Activated CD4-positive, alpha-beta T cell treated with anti-CD3 and anti-CD28 coated beads, Interleukin-2, amount 10 ng/mL, durations not matched to agents 24 days and 14 days (primary cell): ENCODE data around the gene LRRC7. TPM values are rescaled to one million over a fixed set of nuclear protein-coding genes. Genes with fewer than 3 reads are reported as not detected.

ENCODE experiments used
- DNase-seq: peaks from one replicate; pipeline ENCODE4 v3.0.0; 2022
- H3K27ac Mint-ChIP-seq: one replicate; pipeline ENCODE4 v1.8.0; 2022; ENCODE audit warnings: mild to moderate bottlenecking, mixed read lengths
- H3K27me3 Mint-ChIP-seq: one replicate; pipeline ENCODE4 v1.8.0; 2022; ENCODE audit warnings: mixed read lengths
- H3K36me3 Mint-ChIP-seq: one replicate; pipeline ENCODE4 v1.8.0; 2022; ENCODE audit warnings: low read depth, mild to moderate bottlenecking, mixed read lengths
- H3K4me1 Mint-ChIP-seq: one replicate; pipeline ENCODE4 v1.8.0; 2021; ENCODE audit warnings: mixed read lengths
- H3K4me3 Mint-ChIP-seq: one replicate; pipeline ENCODE4 v1.8.0; 2022; ENCODE audit warnings: mild to moderate bottlenecking, moderate library complexity, mixed read lengths
- H3K9me3 Mint-ChIP-seq: one replicate; pipeline ENCODE4 v1.8.0; 2021; ENCODE audit warnings: mixed read lengths
- intact Hi-C: fragments of 100-400 bp; cut with micrococcal nuclease; formaldehyde crosslinking; loops from one replicate; pipeline ENCODE4 v1.15.1; 2023
- total RNA-seq: library from RNA; stranded (reverse); gene quantifications from 2 replicates; pipeline ENCODE4 v1.2.3, GENCODE V29; 2022

LRRC7 gene
- total RNA-seq, 1 donor from 2014 or later, result 0.07 TPM

GRCh38 chr1:69643266-69643665 is 75.5 kb downstream of the LRRC7 start:
- Mint-ChIP-seq H3K36me3 (no peaks in the 10 kb centered on the region), H3K27ac (no peak overlapping the region), H3K4me1 (no peaks in the 10 kb centered on the region), H3K4me3 (no peak overlapping the region), H3K27me3 (no peaks in the 10 kb centered on the region), H3K9me3 (no peaks in the 10 kb centered on the region)
- intact Hi-C loops, result no loop called here
- no peak for DNase-seq

GRCh38 chr1:69645477-69645876 is 77.8 kb downstream of the LRRC7 start:
- intact Hi-C loops, result no loop called here
- H3K9me3 Mint-ChIP-seq, result no peaks in the 10 kb centered on the region
- DNase-seq, result no peak
- H3K36me3 Mint-ChIP-seq, result no peaks in the 10 kb centered on the region
- no peak overlapping the region for H3K4me3 Mint-ChIP-seq
- H3K4me1 Mint-ChIP-seq, result no peaks in the 10 kb centered on the region
- H3K27ac Mint-ChIP-seq, result no peak overlapping the region
- no peaks in the 10 kb centered on the region for H3K27me3 Mint-ChIP-seq

GRCh38 chr1:69648486-69648885 is 80.8 kb downstream of the LRRC7 start:
- Mint-ChIP-seq H3K36me3 (no peaks in the 10 kb centered on the region), H3K4me3 (no peak overlapping the region), H3K27ac (no peak overlapping the region), H3K27me3 (no peaks in the 10 kb centered on the region), H3K4me1 (no peaks in the 10 kb centered on the region), H3K9me3 (no peaks in the 10 kb centered on the region)
- peak; percentile 63 for DNase-seq
- intact Hi-C loops, result no loop called here

- H3K36me3 Mint-ChIP-seq, result no peaks in the 10 kb centered on the region
- no peaks in the 10 kb centered on the region for H3K9me3 Mint-ChIP-seq
- no peak for DNase-seq
- H3K27ac Mint-ChIP-seq, result no peak overlapping the region
- H3K4me3 Mint-ChIP-seq, result no peak overlapping the region
- H3K4me1 Mint-ChIP-seq, result no peaks in the 10 kb centered on the region
- intact Hi-C loops, result no loop called here
- no peaks in the 10 kb centered on the region for H3K27me3 Mint-ChIP-seq
These were observed 81.8 kb downstream of the LRRC7 start for GRCh38 chr1:69649383-69649990.

- no peaks in the 10 kb centered on the region for H3K36me3 Mint-ChIP-seq
- intact Hi-C loops, result no loop called here
- no peaks in the 10 kb centered on the region for H3K27me3 Mint-ChIP-seq
- no peaks in the 10 kb centered on the region for H3K9me3 Mint-ChIP-seq
- no peak overlapping the region for H3K27ac Mint-ChIP-seq
- no peak for DNase-seq
- no peak overlapping the region for H3K4me3 Mint-ChIP-seq
- H3K4me1 Mint-ChIP-seq, result no peaks in the 10 kb centered on the region
These were observed 83.1 kb downstream of the LRRC7 start for GRCh38 chr1:69650779-69651178.

- H3K9me3 Mint-ChIP-seq, result no peaks in the 10 kb centered on the region
- H3K4me3 Mint-ChIP-seq, result no peak overlapping the region
- no peak for DNase-seq
- intact Hi-C loops, result no loop called here
- no peak overlapping the region for H3K27ac Mint-ChIP-seq
- no peaks in the 10 kb centered on the region for H3K4me1 Mint-ChIP-seq
- H3K36me3 Mint-ChIP-seq, result no peaks in the 10 kb centered on the region
- no peaks in the 10 kb centered on the region for H3K27me3 Mint-ChIP-seq
These were observed 83.9 kb downstream of the LRRC7 start for GRCh38 chr1:69651656-69652055.

GRCh38 chr1:69657971-69658370 is 90.2 kb downstream of the LRRC7 start:
- intact Hi-C loops, result no loop called here
- DNase-seq, result no peak
- Mint-ChIP-seq H3K27me3 (no peaks in the 10 kb centered on the region), H3K9me3 (no peaks in the 10 kb centered on the region), H3K4me3 (no peak overlapping the region), H3K27ac (no peak overlapping the region), H3K36me3 (no peaks in the 10 kb centered on the region), H3K4me1 (peaks cover 2% of the 10 kb centered on the region)

GRCh38 chr1:69661686-69662085 is 94.0 kb downstream of the LRRC7 start:
- Mint-ChIP-seq H3K4me3 (no peak overlapping the region), H3K36me3 (no peaks in the 10 kb centered on the region), H3K4me1 (peaks cover 2% of the 10 kb centered on the region), H3K27ac (no peak overlapping the region), H3K9me3 (peaks cover 11% of the 10 kb centered on the region), H3K27me3 (no peaks in the 10 kb centered on the region)
- intact Hi-C loops, result no loop called here
- DNase-seq, result no peak

- intact Hi-C loops, result no loop called here
- H3K27ac Mint-ChIP-seq, result no peak overlapping the region
- no peak overlapping the region for H3K4me3 Mint-ChIP-seq
These were observed 94.6 kb downstream of the LRRC7 start for GRCh38 chr1:69662321-69662720.

GRCh38 chr1:69671363-69672010 is 103.8 kb downstream of the LRRC7 start:
- H3K36me3 Mint-ChIP-seq, result no peaks in the 10 kb centered on the region
- intact Hi-C loops, result no loop called here
- H3K9me3 Mint-ChIP-seq, result peaks cover 4% of the 10 kb centered on the region
- H3K4me3 Mint-ChIP-seq, result no peak overlapping the region
- H3K4me1 Mint-ChIP-seq, result no peaks in the 10 kb centered on the region
- no peaks in the 10 kb centered on the region for H3K27me3 Mint-ChIP-seq
- H3K27ac Mint-ChIP-seq, result no peak overlapping the region
- DNase-seq, result no peak

More at GRCh38 chr1:69662321-69662720, 94.6 kb downstream of the LRRC7 start:
- no peaks in the 10 kb centered on the region for H3K27me3 Mint-ChIP-seq
- H3K9me3 Mint-ChIP-seq, result peaks cover 11% of the 10 kb centered on the region
- DNase-seq, result no peak
- H3K36me3 Mint-ChIP-seq, result no peaks in the 10 kb centered on the region
- peaks cover 2% of the 10 kb centered on the region for H3K4me1 Mint-ChIP-seq

GRCh38 chr1:69673321-69673720 is 105.6 kb downstream of the LRRC7 start:
- Mint-ChIP-seq H3K27me3 (no peaks in the 10 kb centered on the region), H3K4me3 (no peak overlapping the region), H3K4me1 (no peaks in the 10 kb centered on the region), H3K27ac (no peak overlapping the region), H3K36me3 (no peaks in the 10 kb centered on the region), H3K9me3 (peaks cover 4% of the 10 kb centered on the region)
- no peak for DNase-seq
- intact Hi-C loops, result no loop called here

- H3K9me3 Mint-ChIP-seq, result peaks cover 4% of the 10 kb centered on the region
- no peaks in the 10 kb centered on the region for H3K4me1 Mint-ChIP-seq
- intact Hi-C loops, result no loop called here
- H3K27ac Mint-ChIP-seq, result no peak overlapping the region
- no peak for DNase-seq
- H3K27me3 Mint-ChIP-seq, result no peaks in the 10 kb centered on the region
- no peak overlapping the region for H3K4me3 Mint-ChIP-seq
- H3K36me3 Mint-ChIP-seq, result no peaks in the 10 kb centered on the region
These were observed 112.2 kb downstream of the LRRC7 start for GRCh38 chr1:69679965-69680364.

GRCh38 chr1:69686367-69686984 is 118.8 kb downstream of the LRRC7 start:
- no peak for DNase-seq
- peaks cover 4% of the 10 kb centered on the region for H3K9me3 Mint-ChIP-seq
- no peaks in the 10 kb centered on the region for H3K27me3 Mint-ChIP-seq
- no peak overlapping the region for H3K27ac Mint-ChIP-seq
- no peak overlapping the region for H3K4me3 Mint-ChIP-seq
- intact Hi-C loops, result no loop called here
- no peaks in the 10 kb centered on the region for H3K36me3 Mint-ChIP-seq
- H3K4me1 Mint-ChIP-seq, result no peaks in the 10 kb centered on the region

- H3K4me3 Mint-ChIP-seq, result no peak overlapping the region
- DNase-seq, result no peak
- H3K9me3 Mint-ChIP-seq, result peaks cover under 1% of the 10 kb centered on the region
- no peaks in the 10 kb centered on the region for H3K4me1 Mint-ChIP-seq
- intact Hi-C loops, result no loop called here
- no peak overlapping the region for H3K27ac Mint-ChIP-seq
- no peaks in the 10 kb centered on the region for H3K36me3 Mint-ChIP-seq
- H3K27me3 Mint-ChIP-seq, result no peaks in the 10 kb centered on the region
These were observed 120.5 kb downstream of the LRRC7 start for GRCh38 chr1:69688193-69688592.
